Measurements from ENCODE around the gene EIF6. TPM values are rescaled to one million over a fixed set of nuclear protein-coding genes. Genes with fewer than 3 reads are reported as not detected.
"Not testable (repeated sequence)": the region's sequence is repeated elsewhere in the genome, so short reads cannot be mapped to it uniquely, and the experiment has no call there.

Gene EIF6
- polyA plus RNA-seq, 4 donors, result 186 to 394 (median 284) TPM

DNA sequence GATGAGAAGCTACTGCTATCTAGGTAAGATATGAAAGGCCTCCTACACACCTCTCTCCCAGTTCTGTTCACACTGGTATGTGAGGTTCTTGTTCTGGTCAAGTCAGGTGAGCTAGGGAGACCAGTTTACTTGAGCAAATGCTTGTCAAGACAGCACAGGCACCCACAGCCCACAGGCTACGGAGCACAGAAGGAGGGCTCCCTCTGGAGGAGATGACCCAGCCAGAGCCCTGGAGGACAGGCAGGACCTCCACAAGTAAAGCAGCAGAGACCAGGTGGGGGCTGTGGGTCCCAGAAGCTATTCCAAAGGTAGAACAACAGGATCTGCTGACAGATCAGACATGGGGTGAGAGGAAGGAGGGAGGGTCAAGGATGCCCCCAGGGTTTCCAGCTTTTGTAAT, 19.8 kb downstream of the EIF6 start:
- H3K4me3 ChIP-seq (ENCODE audit: low read depth in 1 of 3, low read length in 3 of 3), result no peak overlapping the region
- no peak for FAIRE-seq

DNA sequence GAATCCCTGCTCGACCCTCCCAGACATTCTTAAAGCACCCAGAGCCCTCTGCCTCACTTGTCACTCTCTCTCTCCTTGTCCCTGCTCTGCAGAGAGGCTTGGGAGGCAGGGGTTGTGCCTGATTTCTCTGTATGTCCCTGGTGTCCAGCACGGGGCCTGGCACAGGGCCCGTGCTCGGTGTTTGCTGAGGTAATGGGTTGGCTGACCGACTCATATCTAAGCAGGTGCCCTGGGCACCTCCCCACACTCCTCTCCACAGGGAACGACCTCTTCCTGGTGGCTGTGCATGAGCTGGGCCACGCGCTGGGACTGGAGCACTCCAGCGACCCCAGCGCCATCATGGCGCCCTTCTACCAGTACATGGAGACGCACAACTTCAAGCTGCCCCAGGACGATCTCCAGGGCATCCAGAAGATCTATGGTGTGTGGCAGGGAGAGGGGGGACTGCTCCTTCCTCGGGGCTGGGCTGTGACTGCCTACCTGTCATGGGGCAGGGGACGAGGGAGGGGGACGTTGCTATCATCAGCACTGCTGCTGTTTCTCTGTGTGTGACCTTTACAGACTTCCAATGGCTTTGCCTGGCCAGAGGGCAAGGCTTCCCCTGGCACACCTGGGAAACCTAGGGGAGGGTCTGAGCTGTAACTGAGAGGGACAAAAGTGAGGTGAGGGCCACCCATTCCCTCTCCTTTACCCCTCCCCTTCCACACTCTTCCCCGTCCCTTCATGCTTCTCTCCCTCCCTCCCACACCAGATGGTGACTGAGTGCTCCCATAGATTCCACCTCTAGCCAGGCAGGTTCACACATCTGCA, 20.8 kb downstream of the EIF6 start:
- H3K4me1 ChIP-seq (ENCODE audit: control insufficient read depth in 3 of 3, insufficient read depth in 2 of 3, low read depth in 1 of 3, low read length in 2 of 3), result peaks cover 0 to 11% (median 7%) of the 10 kb centered on the region in 3 donors
- no peak overlapping the region for H3K4me3 ChIP-seq (ENCODE audit: low read depth in 1 of 3, low read length in 3 of 3)
- DNase-seq (peak in 1 of 2 donors; percentile 48), FAIRE-seq (no peak)
- 53 to 69% (median 59%) methylated on average over 16 to 17 of the region's 17 CpGs for WGBS, 3 donors
- H3K27ac ChIP-seq (ENCODE audit: low read depth in 1 of 3, low read length in 2 of 3), result peak overlapping the region in 2 of 3 donors; percentile 57 to 88
- no peaks in the 10 kb centered on the region for H3K9me3 ChIP-seq (ENCODE audit: control insufficient read depth in 2 of 2, insufficient read depth in 1 of 2, low read depth in 1 of 2, low read length in 1 of 2)
- peaks cover 2 to 66% (median 5%) of the 10 kb centered on the region in 3 donors for H3K36me3 ChIP-seq (ENCODE audit: control insufficient read depth in 3 of 3, insufficient read depth in 2 of 3, low read depth in 1 of 3, low read length in 3 of 3)
- no peaks in the 10 kb centered on the region for H3K27me3 ChIP-seq (ENCODE audit: control insufficient read depth in 3 of 3, insufficient read depth in 3 of 3, low read length in 3 of 3)

More for the DNA sequence above, 19.8 kb downstream of the EIF6 start:
- no peaks in the 10 kb centered on the region for H3K27me3 ChIP-seq (ENCODE audit: control insufficient read depth in 3 of 3, insufficient read depth in 3 of 3, low read length in 3 of 3)
- no peaks in the 10 kb centered on the region for H3K9me3 ChIP-seq (ENCODE audit: control insufficient read depth in 2 of 2, insufficient read depth in 1 of 2, low read depth in 1 of 2, low read length in 1 of 2)
- peaks cover 2 to 65% (median 5%) of the 10 kb centered on the region in 3 donors for H3K36me3 ChIP-seq (ENCODE audit: control insufficient read depth in 3 of 3, insufficient read depth in 2 of 3, low read depth in 1 of 3, low read length in 3 of 3)
- 67 to 78% (median 69%) methylated on average over 1 of the region's 1 CpG for WGBS, 3 donors
- DNase-seq, result no peak
- H3K27ac ChIP-seq (ENCODE audit: low read depth in 1 of 3, low read length in 2 of 3), result no peak overlapping the region
- peaks cover 0 to 14% (median 7%) of the 10 kb centered on the region in 3 donors for H3K4me1 ChIP-seq (ENCODE audit: control insufficient read depth in 3 of 3, insufficient read depth in 2 of 3, low read depth in 1 of 3, low read length in 2 of 3)

DNA sequence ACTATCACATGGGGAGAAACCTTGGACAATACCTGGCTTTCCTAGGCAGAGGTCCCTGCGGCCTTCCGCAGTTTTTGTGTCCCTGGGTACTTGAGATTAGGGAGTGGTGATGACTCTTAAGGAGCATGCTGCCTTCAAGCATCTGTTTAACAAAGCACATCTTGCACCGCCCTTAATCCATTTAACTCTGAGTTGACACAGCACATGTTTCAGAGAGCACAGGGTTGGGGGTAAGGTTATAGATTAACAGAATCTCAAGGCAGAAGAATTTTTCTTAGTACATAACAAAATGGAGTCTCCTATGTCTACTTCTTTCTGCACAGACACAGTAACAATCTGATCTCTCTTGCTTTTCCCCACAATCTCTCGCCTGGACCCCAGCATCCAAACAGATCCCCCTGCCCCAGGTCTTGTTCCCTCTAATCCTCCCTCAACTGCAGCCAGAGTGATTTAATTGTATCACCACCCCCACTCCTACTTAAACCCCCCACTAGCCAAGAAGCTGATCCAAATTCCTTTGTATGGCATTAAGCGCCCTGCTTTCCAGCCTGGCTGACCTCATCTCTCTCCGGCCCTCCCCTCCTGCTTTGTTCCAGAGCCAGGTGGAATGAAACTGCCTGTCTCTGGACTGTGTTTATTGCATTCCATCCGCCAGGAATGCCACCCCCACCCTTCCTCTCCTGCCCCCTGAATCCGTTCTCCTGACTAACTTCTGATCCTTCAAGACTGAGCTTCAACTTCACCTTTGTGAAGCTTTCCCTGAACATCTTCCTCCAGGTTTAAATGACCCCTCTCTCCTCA, 21.6 kb downstream of the EIF6 start:
- H3K36me3 ChIP-seq (ENCODE audit: control insufficient read depth in 3 of 3, insufficient read depth in 2 of 3, low read depth in 1 of 3, low read length in 3 of 3), result peaks cover under 1 to 59% (median 5%) of the 10 kb centered on the region in 3 donors
- peak; percentile 51 to 74 for DNase-seq
- WGBS, 3 donors, result 26 to 59% (median 45%) methylated on average over 5 of the region's 8 CpGs
- H3K27ac ChIP-seq (ENCODE audit: low read depth in 1 of 3, low read length in 2 of 3), result peak overlapping the region in 2 of 3 donors; percentile 57 to 88
- H3K4me3 ChIP-seq (ENCODE audit: low read depth in 1 of 3, low read length in 3 of 3); H3K27me3 ChIP-seq (ENCODE audit: control insufficient read depth in 3 of 3, insufficient read depth in 3 of 3, low read length in 3 of 3); FAIRE-seq; H3K9me3 ChIP-seq (ENCODE audit: control insufficient read depth in 2 of 2, insufficient read depth in 1 of 2, low read depth in 1 of 2, low read length in 1 of 2): not testable (repeated sequence)
- H3K4me1 ChIP-seq (ENCODE audit: control insufficient read depth in 3 of 3, insufficient read depth in 2 of 3, low read depth in 1 of 3, low read length in 2 of 3), result peaks cover 0 to 11% (median 5%) of the 10 kb centered on the region in 3 donors

DNA sequence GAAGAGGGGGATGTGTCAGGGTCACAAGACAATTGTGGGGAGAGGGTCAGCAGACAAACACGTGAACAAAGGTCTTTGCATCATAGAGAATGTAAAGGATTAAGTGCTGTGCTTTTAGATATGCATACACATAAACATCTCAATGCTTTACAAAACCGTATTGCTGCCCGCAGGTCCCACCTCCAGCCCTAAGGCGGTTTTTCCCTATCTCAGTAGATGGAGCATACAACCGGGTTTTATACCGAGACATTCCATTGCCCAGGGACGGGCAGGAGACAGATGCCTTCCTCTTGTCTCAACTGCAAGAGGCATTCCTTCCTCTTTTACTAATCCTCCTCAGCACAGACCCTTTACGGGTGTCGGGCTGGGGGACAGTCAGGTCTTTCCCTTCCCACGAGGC, 22.3 kb downstream of the EIF6 start:
- not testable (repeated sequence) for H3K27ac ChIP-seq (ENCODE audit: low read depth in 1 of 3, low read length in 2 of 3); DNase-seq; H3K4me3 ChIP-seq (ENCODE audit: low read depth in 1 of 3, low read length in 3 of 3); H3K27me3 ChIP-seq (ENCODE audit: control insufficient read depth in 3 of 3, insufficient read depth in 3 of 3, low read length in 3 of 3); FAIRE-seq; H3K9me3 ChIP-seq (ENCODE audit: control insufficient read depth in 2 of 2, insufficient read depth in 1 of 2, low read depth in 1 of 2, low read length in 1 of 2)
- H3K4me1 ChIP-seq (ENCODE audit: control insufficient read depth in 3 of 3, insufficient read depth in 2 of 3, low read depth in 1 of 3, low read length in 2 of 3), result peaks cover 0 to 16% (median 6%) of the 10 kb centered on the region in 3 donors
- 73 to 89% (median 82%) methylated on average over 7 of the region's 10 CpGs for WGBS, 3 donors
- H3K36me3 ChIP-seq (ENCODE audit: control insufficient read depth in 3 of 3, insufficient read depth in 2 of 3, low read depth in 1 of 3, low read length in 3 of 3), result peaks cover 0 to 53% (median 5%) of the 10 kb centered on the region in 3 donors

DNA sequence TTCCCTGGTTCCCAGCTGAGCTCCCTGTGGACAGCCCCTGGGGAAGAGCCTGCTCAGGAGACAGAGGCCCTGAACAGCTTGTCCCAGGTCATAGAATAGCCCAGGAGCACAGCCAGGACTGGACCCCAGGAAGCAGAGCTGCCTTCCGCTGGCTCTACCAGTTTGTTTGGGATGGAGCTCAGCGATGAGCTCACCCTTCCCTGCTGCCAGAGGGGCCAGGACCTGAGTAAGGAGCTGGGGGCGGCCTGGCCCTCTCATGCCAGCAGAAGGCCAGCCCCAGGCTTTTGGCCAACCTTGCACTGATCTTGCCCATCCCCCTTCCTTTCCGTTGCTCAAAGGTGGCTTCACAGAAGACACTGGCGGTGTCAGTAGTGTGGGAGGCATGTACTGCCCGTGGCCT, 24.1 kb downstream of the EIF6 start:
- no peaks in the 10 kb centered on the region for H3K9me3 ChIP-seq (ENCODE audit: control insufficient read depth in 2 of 2, insufficient read depth in 1 of 2, low read depth in 1 of 2, low read length in 1 of 2)
- no peak overlapping the region for H3K4me3 ChIP-seq (ENCODE audit: low read depth in 1 of 3, low read length in 3 of 3)
- H3K4me1 ChIP-seq (ENCODE audit: control insufficient read depth in 3 of 3, insufficient read depth in 2 of 3, low read depth in 1 of 3, low read length in 2 of 3), result peaks cover 0 to 17% (median 7%) of the 10 kb centered on the region in 3 donors
- H3K36me3 ChIP-seq (ENCODE audit: control insufficient read depth in 3 of 3, insufficient read depth in 2 of 3, low read depth in 1 of 3, low read length in 3 of 3), result peaks cover 0 to 44% (median 0%) of the 10 kb centered on the region in 3 donors
- FAIRE-seq (no peak), DNase-seq (no peak)
- no peaks in the 10 kb centered on the region for H3K27me3 ChIP-seq (ENCODE audit: control insufficient read depth in 3 of 3, insufficient read depth in 3 of 3, low read length in 3 of 3)
- WGBS, 3 donors, result 87 to 92% (median 89%) methylated on average over 6 of the region's 6 CpGs
- H3K27ac ChIP-seq (ENCODE audit: low read depth in 1 of 3, low read length in 2 of 3), result no peak overlapping the region

DNA sequence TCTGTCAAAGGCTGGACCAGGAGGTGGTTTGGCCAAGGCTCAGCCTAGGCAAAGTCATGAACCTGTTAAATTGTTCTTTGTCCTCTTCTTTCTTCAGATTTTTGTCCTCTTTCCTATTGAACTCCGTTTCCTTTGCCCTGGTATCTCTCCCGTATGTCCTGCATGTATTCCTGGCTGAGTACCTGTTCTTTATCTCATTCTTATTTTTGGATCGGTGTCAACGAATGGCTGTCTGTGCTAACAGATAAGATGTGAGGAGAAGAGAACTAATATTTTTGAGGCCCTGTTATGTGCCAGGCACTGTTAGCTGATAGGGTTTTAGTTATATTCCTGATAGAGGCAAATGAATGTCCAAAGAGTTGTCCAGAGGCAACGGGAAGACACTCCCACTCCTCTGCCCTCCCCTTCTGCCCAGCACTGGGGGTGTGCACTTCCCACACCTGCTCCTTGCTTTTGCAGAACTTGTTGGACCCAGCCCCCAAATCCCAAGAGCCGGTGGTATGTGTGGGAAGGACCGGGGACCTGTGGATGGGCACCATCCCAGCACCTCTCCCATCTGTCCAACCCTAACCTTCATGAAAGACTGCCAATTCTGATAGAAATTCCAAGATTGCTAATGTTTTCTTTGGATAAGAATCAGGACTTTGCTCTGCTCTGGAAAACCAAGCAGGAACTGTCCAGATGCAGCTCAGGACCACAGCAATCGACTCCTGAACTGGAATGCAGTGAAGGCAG, 27.2 kb downstream of the EIF6 start:
- FAIRE-seq, result no peak
- peak in 1 of 2 donors; percentile 54 for DNase-seq
- Histone ChIP-seq H3K4me1 (ENCODE audit: control insufficient read depth in 3 of 3, insufficient read depth in 2 of 3, low read depth in 1 of 3, low read length in 2 of 3) (peaks cover 2 to 6% (median 3%) of the 10 kb centered on the region in 3 donors), H3K9me3 (ENCODE audit: control insufficient read depth in 2 of 2, insufficient read depth in 1 of 2, low read depth in 1 of 2, low read length in 1 of 2) (no peaks in the 10 kb centered on the region), H3K36me3 (ENCODE audit: control insufficient read depth in 3 of 3, insufficient read depth in 2 of 3, low read depth in 1 of 3, low read length in 3 of 3) (peaks cover 0 to 33% (median 0%) of the 10 kb centered on the region in 3 donors), H3K4me3 (ENCODE audit: low read depth in 1 of 3, low read length in 3 of 3) (no peak overlapping the region), H3K27ac (ENCODE audit: low read depth in 1 of 3, low read length in 2 of 3) (peak overlapping the region in 1 of 3 donors; percentile 13), H3K27me3 (ENCODE audit: control insufficient read depth in 3 of 3, insufficient read depth in 3 of 3, low read length in 3 of 3) (no peaks in the 10 kb centered on the region)
- WGBS, 3 donors, result 14 to 55% (median 31%) methylated on average over 8 of the region's 8 CpGs

DNA sequence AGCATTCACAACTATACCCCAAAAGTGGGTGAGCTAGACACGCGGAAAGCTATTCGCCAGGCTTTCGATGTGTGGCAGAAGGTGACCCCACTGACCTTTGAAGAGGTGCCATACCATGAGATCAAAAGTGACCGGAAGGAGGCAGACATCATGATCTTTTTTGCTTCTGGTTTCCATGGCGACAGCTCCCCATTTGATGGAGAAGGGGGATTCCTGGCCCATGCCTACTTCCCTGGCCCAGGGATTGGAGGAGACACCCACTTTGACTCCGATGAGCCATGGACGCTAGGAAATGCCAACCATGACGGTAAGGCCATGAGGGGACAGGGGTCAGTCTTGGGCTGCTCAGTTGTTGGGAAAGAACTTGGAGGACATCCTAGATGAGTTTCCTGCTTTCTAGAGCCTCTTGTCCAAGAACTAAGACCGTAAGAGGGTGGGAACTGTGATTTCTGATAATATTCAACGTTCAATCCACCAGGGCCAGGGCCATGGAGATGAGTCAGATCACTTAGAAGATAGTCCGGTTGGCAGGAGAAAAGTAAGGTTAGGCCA, 30.0 kb downstream of the EIF6 start:
- no peak for DNase-seq
- H3K27ac ChIP-seq (ENCODE audit: low read depth in 1 of 3, low read length in 2 of 3), result no peak overlapping the region
- FAIRE-seq, result no peak
- 89 to 92% (median 91%) methylated on average over 12 of the region's 12 CpGs for WGBS, 3 donors
- H3K9me3 ChIP-seq (ENCODE audit: control insufficient read depth in 2 of 2, insufficient read depth in 1 of 2, low read depth in 1 of 2, low read length in 1 of 2), result no peaks in the 10 kb centered on the region
- H3K36me3 ChIP-seq (ENCODE audit: control insufficient read depth in 3 of 3, insufficient read depth in 2 of 3, low read depth in 1 of 3, low read length in 3 of 3), result peaks cover 0 to 16% (median 0%) of the 10 kb centered on the region in 3 donors
- H3K4me1 ChIP-seq (ENCODE audit: control insufficient read depth in 3 of 3, insufficient read depth in 2 of 3, low read depth in 1 of 3, low read length in 2 of 3), result peaks cover 3 to 7% (median 6%) of the 10 kb centered on the region in 3 donors
- no peaks in the 10 kb centered on the region for H3K27me3 ChIP-seq (ENCODE audit: control insufficient read depth in 3 of 3, insufficient read depth in 3 of 3, low read length in 3 of 3)
- H3K4me3 ChIP-seq (ENCODE audit: low read depth in 1 of 3, low read length in 3 of 3), result no peak overlapping the region

All from small intestine (tissue), 7 donors.